HG03442 (cell line): ENCODE data around the gene PRR14.
"Not testable (repeated sequence)": the region's sequence is repeated elsewhere in the genome, so short reads cannot be mapped to it uniquely, and the experiment has no call there.

Experiments used
- ATAC-seq: cut with Tn5 transposase; IDR thresholded peaks from one replicate; pipeline ENCODE4 v1.9.1; 2021; ENCODE audit warnings: mild to moderate bottlenecking, moderate library complexity; ENCODE audit not compliant: unreplicated experiment

PRR14 gene

DNA sequence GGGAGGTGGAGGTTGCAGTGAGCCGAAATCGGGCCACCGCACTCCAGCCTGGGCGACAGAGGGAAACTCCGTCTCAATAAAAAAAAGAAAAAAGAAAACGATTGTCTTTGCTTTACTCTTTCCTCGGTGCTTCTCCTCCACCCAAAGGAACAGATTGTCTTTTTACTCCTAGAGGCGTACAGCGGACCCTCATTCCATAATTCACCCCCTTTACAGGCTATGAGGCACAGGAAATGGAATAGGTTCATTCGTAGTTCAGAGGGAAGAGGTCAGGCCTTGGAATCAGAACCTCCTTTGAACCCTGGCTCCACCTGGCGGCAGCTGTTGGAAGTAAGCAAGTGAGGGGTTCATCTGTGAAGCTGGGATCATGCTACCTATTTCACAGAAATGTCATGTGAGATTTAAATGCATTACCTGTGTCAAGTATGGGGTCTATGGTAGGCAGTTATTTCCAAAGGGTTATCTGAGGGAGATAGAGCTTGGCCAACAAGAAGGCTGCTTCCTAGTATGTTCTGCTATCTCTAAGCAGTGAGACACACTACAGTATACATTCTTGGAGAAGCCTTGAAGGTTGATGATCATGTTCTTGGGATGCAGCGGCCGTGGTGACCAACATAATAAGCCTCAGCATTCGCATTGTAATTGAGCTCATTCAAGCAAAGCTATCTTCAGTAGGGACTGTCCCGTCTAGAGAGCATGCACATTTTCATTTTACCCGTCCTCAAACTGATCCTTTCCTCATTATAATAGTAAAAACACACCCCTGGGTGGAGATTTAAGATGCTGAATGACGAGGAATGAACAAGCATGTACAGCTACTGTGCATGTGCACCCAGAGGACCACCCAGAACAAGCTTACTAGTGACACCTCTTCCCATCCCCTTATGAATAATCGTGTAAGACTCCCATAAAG lies 21.9 kb upstream of the PRR14 start:
- no peak for ATAC-seq

GRCh38 chr16:30632454-30632853 lies 18.3 kb upstream of the PRR14 start:
- not testable (repeated sequence) for ATAC-seq

DNA sequence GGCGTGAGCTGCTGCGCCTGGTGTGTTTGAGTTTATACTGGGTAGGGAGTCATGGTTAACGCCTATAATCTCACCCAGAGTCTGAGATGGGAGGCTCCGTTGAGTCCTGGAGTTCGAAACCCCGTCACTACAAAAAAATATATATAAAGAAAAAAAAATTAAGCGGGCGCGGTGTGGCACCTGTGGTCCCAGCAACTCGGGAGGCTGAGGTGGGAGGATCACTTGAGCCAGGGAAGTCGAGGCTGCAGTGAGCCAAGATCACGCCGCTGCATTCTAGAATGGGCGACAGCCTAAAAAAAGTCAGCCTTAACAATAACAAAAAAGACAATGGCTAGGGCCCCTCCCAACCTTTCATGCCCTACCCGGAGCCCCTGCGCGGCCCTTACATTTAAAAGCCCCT lies 17.2 kb upstream of the PRR14 start:
- no peak for ATAC-seq

DNA sequence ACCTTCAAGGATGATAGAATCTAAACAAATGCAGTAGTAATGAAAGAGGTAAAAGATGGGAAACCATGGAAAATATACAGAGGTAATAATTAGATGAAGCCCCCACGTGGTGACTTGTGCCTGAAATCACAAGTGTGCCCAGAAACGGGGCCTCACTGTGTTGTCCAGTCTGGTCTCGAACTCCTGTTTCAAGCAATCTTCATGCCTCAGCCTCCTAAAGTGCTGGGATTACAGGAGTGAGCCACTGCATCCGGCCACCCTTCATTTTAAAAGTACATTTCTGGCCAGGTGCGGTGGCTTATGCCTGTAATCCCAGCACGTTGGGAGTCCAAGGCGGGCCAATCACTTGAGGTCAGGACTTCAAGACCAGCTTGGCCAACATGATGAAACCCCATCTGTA lies 14.2 kb upstream of the PRR14 start:
- ATAC-seq: no peak

- ATAC-seq: not testable (repeated sequence)
These were observed 13.6 kb upstream of the PRR14 start for GRCh38 chr16:30637139-30637538.

- ATAC-seq: no peak
These were observed 12.8 kb upstream of the PRR14 start for GRCh38 chr16:30637944-30638343.

- ATAC-seq: no peak
These were observed 9.3 kb upstream of the PRR14 start for GRCh38 chr16:30641378-30641982.

GRCh38 chr16:30644334-30644830 lies 6.4 kb upstream of the PRR14 start:
- no peak for ATAC-seq

DNA sequence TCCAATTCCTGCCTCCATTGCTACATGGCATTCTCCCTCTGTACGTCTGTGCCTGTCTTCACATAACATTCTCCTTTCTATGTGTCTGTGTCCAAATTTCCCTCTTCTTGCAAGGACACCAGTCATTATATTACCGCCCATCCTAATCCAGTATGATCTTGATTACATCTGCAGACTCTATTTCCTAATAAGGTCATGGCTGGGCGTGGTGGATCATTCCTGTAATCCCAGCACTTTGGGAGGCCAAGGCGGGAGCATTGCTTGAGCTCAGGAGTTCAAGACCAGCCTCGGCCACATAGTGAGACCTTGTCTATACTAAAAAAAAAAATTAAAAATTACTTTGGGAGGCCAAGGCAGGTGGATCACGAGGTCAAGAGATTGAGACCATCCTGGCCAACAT lies 5.0 kb upstream of the PRR14 start:
- no peak for ATAC-seq

DNA sequence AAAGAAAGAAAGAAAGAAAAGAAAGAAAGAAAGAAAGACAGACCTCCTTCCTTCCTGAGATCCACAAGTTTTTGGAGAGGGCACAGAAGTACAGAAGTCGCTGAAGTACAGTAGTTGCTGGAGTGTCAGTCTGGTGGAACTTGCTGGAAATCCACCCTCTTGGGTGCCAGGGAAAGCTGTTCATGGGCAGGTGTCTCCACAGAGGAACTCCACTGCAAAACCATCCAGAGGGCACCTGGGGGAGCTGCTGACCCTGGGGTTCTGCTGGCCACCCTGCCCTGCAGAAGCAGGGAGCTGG lies 3.5 kb upstream of the PRR14 start:
- no peak for ATAC-seq

DNA sequence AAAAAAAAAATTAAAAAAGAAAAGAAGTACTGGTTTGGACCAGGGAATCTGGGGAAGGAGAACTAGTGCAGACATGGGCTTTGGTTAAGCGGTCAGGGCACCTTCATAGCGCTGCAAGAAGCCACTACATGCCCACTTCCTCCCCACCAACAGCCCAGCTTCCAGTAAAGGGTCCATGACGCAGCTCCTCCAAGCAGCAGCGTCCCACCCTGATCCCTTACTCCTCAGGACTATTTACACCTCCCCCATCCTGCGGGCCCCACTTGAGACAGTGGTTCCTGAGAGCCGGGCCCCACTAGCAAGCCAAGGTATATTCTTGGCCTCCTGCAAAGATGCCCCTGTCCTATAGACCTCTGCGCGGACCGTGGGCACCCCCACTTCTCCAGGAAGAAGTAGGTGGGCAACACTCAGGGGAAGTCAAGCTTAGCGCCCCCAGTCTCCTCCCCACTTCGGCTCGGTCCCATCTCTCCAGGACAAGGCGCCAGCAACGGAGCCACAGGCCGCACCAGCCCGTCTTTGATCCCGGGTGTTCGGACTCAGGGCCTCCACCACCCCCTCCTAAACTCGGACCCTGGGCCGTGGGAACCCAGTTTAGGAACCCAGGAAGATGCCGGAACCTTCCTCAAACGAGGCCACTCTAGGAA lies 913 bp upstream of the PRR14 start:
- ATAC-seq: no peak

GRCh38 chr16:30651124-30652004 lies 604 bp downstream of the PRR14 start:
- ATAC-seq: peak; percentile 37

DNA sequence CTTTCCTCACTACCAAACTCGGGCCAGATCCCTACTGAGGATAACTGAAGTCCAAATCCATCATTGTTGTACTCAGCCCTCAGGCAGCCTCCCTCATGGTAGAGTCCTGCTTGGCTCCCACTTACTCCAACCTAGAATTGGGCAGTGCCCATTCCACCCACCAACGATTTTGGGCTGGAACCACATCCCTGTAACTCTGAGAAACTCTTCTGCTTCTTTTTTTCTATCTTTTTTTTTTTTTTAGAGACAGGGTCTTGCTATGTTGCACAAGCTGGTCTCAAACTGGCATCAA lies 1.2 kb downstream of the PRR14 start:
- ATAC-seq: no peak

DNA sequence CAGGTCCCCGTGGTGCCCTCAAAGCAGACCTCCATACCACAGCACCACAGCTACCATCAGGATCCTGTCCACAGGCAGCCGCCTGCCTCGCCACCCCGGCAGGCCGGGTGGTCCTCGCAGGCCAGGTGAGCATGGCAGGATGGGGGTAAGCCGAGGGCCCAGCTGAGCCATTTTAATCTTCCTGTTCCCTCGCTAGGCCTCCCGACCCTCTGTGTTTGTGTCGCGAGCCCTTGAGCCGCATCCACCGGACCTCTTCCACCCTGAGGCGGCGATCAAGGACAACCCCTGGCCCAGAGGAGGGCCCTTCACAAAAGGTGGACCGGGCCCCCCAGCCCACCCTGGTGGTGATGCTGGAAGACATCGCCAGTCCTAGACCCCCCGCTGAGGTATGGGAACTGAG lies 2.0 kb downstream of the PRR14 start:
- ATAC-seq: no peak

GRCh38 chr16:30654856-30655255 lies 4.1 kb downstream of the PRR14 start:
- no peak for ATAC-seq

- no peak for ATAC-seq
These were observed 5.1 kb downstream of the PRR14 start for GRCh38 chr16:30655815-30656347.

DNA sequence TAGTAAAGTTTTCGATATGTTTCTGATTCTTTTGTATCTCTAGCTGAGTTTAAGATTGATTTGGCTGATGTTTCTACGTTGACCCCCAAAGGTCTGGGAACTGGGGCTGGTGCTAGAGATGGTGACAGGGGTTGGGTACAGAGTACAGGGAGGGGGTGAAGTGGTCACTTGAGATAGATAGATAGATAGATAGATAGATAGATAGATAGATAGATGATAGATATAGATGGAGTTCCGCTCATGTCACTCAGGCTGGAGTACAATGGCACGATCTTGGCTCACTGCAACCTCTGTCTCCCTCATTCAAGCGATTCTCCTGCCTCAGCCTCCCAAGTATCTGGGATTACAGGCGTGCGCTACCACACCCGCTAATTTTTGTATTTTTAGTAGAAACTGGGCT lies 5.6 kb downstream of the PRR14 start:
- ATAC-seq: no peak

DNA sequence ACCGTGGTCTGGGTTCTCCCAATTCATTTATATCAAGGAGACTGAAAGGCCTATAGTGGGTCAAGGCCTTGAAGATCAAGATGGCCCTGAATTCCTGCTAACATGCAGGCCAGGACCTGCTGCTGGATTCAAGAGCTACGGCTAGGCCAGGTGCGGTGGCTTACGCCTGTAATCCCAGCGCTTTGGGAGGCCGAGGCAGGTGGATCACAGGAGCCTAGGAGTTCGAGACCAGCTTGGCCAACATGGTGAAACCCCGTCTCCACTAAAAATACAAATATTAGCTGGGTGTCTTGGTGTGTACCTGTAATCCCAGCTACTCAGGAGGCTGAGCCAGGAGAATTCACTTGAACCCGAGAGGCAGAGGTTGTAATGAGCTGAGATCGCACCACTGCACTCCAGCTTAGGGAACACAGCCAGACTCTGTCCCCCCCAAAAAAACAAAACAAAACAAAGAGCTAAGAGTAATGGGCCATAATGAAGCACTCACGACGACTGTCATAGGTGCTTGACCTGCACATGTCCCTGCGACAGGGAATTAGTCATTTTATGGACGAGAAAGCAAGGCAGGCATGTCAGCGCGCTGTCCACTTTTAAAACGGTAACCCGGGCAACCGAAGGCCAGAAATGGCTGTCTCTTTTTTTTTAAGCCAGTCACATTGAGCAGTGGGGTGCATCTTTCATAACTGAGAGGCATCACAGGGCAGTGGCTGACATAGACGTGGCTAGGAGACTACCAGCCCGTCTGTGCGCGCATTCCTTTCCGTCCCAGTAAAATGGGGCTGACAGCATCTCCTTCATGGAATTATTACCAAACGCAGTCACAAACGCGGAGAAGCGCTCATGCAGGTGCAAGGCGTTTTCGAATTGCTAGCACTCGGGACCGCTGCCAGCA lies 6.5 kb downstream of the PRR14 start:
- ATAC-seq: no peak

DNA sequence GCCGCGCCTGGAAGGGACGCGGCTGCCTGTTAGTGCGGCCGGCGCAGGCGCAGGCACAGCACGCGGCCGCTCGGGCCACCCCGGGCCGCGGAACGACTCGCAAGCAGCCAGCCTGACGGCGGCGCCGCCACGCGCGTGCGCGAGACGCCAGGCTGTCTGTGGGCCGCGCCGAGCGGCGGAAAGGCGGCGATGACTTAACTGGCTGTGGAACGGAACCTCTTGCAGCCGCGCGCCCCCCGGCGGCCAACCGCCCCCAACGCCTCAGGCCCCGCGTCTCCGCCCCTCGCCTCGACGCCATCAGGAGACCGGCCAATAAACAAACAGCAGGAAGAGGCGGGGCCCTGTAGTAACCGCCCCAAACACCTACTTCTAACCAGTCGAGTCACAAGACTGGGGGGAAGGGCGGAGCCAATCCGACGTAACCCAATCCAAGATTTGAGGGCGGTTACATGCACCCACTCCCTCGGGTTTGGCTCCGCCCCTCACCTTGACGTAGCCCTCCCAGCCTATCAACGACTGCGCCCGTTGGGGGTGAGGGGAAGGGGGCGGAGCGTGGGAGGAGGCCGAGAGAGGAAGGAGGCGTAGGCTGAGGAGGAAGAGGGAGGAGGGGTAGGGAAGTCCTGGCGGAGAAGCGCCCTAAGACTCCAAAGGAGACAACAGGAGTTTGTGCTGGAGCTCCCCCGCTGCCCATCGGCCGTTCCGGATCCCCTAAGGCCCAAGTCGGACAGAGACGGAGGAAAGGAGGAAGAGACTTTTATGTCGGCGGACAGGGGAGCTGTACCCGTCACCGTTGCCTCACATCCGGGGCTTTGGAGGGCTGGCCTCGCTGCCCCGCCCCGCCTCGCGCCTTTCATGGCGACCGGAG lies 7.3 kb downstream of the PRR14 start, which contains the start of gene FBRS:
TSS of gene FBRS (plus strand) at position 566 of the 865 bp plus-strand sequence. CDS start 1,088 bp downstream, outside the sequence.
- ATAC-seq: peak; percentile 64
